GM19395 (cell line): ENCODE results near the gene SLCO2B1.

Source experiments
- ATAC-seq: cut with Tn5 transposase; IDR thresholded peaks from one replicate; pipeline ENCODE4 v1.9.1; 2021; ENCODE audit warnings: mild to moderate bottlenecking, moderate library complexity; ENCODE audit not compliant: unreplicated experiment

Gene SLCO2B1

DNA sequence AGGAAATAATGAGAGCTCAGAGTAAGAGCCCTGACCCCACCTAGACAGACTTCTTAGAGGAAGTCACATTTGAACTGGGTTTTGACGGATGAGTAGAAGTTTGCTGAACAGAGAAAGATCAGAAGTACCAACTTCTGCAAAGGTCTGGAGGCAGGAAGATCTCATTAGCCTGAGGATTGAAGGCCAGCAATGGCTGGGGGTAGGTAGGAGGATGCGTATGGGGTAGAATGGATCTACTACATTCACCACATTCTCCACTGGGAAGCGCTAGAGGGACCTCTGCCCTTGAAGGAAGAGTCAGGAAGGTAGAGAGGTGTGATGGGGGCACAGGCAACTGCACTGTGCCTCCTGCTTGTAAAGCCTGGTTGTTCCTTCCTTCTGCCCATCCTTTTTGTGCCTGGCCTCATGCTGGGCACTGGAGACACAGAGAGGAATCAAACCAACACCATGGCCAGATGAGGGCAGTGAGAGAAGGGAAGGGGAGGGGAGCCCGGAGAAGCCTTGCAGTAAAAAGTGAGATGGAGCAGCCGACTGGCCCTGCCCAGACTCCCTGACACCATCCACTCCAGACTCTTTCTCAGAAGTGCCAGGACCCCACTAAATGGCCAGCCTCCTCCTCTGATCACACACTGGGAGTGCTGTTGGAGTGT, 94.6 kb downstream of the SLCO2B1 start:
- ATAC-seq: no peak

DNA sequence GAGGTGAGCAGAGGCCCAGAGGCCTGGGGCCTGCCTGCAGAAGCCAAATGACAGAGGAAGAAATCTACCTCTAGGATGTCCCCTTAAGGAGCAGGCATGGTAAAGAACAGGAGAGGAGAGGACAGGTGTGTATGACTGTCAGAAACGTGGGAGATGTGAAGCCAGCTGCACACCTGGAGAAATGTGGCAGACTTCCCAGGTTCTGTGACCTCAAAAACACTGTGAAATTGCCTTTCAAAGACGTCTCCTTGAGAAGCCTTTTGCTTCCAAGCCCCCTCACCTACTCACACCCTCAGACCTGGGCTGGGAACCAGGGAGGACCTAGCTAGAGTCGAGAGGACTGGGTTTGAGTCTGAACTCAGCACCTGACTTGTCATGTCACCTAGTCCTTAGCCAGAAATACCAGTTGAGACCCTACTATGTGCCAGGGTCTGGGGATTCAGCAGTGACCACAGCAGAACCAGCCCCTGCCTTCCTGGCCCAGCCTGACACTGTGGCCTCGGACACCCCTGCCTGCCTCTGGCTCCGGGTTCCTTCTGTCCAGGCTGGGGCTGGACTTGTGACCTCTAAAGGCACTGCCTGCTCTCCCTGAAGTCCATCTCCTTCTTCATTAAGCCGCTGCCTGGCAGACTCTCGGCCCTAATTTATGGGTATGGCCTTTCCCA, 95.2 kb downstream of the SLCO2B1 start:
- ATAC-seq: no peak

DNA sequence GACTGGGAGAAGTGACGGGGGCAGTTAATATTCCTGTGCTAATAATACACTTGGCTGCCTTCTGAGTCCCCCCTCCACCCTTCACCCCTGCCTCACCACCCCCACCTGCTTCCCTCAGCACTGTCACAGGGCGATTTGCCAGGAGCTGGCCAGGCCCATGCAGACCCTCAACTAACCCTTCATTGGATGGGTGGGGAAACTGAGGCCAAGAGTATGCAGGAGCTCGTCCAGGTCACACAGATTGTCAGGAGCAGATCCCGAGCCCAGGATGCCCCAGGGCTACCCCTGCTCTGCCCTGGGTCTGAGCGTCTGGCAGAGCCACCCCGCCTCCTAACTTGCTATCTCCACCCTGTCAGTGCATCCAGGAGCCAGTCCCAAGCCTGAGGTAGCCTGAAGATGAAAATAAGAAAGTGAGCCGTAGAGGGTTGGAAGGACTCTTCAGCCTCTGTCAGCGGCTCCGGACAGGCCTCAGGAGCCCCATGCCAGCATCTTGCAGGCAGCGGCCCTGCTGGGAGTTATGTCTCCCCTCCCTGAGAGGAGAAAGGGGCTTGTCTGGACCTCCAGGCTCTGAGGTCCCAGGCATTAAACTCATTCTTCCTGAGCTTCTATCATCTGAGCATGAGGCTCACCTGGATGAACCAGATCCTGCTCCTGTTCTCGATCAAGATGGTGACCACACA, 95.9 kb downstream of the SLCO2B1 start:
- ATAC-seq: no peak

GRCh38 chr11:75248924-75249256, 98.0 kb downstream of the SLCO2B1 start:
- ATAC-seq: no peak

DNA sequence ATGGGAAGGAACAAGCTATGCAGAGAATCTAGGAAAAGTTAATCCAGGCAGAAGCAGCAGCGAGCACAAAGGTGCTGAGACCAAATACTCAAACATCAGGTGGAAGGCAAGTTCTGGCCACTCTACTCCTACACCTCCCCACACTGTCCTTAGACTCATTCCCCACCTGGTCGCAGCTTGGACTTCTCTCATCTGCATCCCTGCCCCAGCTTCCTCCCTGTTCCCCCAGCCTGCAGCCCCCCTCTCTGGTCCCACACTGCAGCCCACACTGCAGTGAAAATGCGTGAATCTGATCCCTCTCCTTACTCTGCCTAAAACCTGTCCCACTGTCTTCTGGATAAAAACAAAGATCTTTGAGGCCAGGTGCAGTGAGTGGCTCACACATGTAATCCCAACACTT, 98.8 kb downstream of the SLCO2B1 start:
- ATAC-seq: no peak

- ATAC-seq: no peak
Observed at GRCh38 chr11:75254326-75254725, 103.4 kb downstream of the SLCO2B1 start.
